Measurements from ENCODE around the gene TBXT.

- TF ChIP-seq POLR2AphosphoS5 (IDR thresholded peaks at IDR 0.05) = no peak
- no peak for TF ChIP-seq CTCF (IDR thresholded peaks at IDR 0.05)
- TF ChIP-seq EP300 (IDR thresholded peaks at IDR 0.05) = no peak
Measured at GRCh38 chr6:166207284-166207561, 39.6 kb upstream of the TBXT start.

All from suprapubic skin (tissue), 4 donors.